Subcutaneous adipose tissue (tissue), 4 donors: Measurements from ENCODE around the gene PIH1D1. TPM values are rescaled to one million over a fixed set of nuclear protein-coding genes. Genes with fewer than 3 reads are reported as not detected.

Experiments
- CTCF ChIP-seq: fragments of 450-650 bp; IDR thresholded peaks from one replicate; pipeline ENCODE4 v1.5.1; 2016; ENCODE audit warnings: low read depth, mild to moderate bottlenecking, control low read depth, antibody characterized with exemption, moderate library complexity
- total RNA-seq, 4 donors: library from RNA; depleted of rRNA; stranded (reverse); fragments of >200 nt; gene quantifications; one replicate each; pipeline ENCODE4 v1.1.0, GENCODE V29; 2016

Gene PIH1D1
- total RNA-seq, 4 donors from 2014 or later = 53.3 to 99.7 (median 83.2) TPM

DNA sequence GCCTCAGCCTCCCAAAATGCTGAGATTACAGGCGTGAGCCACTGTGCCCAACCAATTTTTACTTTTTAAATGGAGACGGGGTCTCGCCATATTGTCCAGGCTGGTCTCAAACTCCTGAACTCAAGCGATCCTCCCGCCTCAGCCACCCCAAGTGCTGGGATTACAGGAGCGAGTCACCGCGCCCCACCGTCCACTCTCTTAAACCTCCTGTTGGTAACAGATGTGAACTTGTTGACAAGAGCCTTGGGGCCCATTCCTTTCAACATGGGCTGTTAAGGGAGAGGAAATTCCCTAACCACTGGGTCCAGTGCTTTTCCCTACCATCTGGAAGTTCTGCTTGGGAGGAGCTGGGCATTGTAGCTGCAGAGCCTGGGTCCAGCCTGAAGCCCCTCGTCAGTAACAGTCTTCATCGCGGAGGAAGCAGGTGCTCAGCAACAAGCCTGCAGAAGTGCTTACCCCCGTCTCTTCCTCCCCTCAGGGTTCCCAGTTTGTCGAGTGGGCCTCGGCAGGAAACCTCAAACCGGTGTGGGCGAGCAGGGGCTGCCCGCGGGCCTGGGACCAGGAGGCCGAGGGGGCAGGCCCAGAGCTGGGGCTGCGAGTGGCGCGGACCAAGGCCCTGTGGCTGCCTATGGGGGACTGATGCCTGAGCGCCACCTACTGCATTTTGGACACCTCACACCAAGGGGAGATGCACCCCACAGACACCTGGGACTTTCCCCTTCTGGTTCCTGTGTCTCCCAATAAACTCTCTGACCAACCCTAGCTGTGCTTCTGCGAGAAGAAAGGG lies 18.4 kb upstream of the PIH1D1 start:
- TF ChIP-seq CTCF = no peak

DNA sequence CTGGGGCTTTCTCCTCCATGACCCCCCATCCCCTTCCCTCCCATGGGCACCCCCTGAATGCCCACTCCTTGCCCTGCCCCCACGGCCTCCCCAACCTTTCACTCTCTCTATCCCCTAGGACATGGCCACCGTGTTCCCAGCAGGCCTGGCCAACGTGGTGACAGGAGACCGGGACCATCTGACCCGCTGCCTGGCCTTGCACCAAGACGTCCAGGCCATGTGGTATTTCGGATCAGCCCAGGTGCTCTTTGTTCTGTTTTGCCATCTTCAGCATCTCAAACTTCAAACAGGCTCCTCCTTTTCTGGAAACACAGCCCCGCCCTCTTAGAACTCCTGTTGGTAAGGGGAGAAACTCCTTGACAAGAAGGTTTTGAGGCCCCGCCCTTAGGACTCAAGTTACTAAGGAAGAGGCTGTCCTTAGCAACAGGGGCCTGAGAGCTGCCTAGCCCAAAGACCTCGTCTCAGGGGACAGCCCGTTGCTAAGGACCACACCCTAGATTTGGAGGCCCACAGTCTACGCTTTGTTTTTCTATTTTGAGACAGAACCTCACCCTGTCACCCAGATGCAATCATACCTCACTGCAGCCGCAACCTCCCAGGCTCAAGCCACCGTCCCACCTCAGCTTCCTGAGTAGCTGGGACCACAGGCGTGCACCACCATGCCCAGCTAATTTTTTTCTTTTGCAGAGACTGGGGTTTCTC lies 17.3 kb upstream of the PIH1D1 start:
- no peak for TF ChIP-seq CTCF

- TF ChIP-seq CTCF = no peak
These were observed 16.6 kb upstream of the PIH1D1 start for GRCh38 chr19:49468199-49468598.

DNA sequence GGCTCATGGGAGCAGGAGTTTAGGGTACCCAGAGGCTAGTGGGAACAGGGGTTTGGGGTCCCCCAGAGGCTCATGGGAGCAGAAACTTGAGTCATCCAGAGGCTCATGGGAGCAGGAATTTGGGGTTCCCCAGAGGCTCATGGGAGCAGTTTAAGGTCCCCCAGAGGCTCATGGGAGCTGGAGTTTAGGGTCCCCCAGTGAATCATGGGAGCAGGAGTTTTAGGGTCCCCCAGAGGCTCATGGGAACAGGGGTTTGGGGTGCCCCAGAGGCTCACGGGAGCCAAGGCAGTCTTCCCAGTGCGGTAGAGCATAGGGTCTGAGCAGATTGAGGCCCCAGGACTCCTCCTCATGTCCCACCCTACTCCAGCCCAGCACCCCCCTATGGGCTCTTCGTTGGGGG lies 13.8 kb upstream of the PIH1D1 start:
- TF ChIP-seq CTCF = no peak

DNA sequence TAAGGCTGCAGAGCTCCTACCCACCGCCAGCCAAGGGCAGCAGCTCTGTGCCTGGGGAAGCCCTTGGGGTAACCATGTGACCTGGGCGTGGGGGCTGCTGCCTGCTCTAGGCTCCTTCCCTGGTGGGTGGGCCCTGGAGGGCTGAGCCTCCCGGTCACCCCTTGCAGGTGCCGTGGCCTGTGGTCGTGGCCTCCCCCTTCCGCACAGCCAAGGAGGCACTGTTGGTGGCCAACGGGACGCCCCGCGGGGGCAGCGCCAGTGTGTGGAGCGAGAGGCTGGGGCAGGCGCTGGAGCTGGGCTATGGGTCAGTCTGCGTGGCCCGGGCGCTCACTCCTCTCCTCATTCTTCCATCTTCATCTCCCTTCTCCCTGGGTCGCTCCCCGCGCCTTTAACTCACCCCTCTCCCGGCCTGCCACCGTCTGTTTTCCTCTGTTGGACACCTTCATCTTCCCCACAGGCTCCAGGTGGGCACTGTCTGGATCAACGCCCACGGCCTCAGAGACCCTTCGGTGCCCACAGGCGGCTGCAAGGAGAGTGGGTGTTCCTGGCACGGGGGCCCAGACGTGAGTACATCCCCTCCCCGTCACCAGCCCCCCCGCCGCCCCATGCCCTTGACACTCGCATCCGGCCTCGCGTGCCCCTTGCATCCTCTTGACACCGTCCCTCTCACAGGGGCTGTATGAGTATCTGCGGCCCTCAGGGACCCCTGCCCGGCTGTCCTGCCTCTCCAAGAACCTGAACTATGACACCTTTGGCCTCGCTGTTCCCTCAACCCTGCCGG lies 12.5 kb upstream of the PIH1D1 start:
- TF ChIP-seq CTCF = no peak

GRCh38 chr19:49462492-49462891 lies 10.9 kb upstream of the PIH1D1 start:
- no peak for TF ChIP-seq CTCF

DNA sequence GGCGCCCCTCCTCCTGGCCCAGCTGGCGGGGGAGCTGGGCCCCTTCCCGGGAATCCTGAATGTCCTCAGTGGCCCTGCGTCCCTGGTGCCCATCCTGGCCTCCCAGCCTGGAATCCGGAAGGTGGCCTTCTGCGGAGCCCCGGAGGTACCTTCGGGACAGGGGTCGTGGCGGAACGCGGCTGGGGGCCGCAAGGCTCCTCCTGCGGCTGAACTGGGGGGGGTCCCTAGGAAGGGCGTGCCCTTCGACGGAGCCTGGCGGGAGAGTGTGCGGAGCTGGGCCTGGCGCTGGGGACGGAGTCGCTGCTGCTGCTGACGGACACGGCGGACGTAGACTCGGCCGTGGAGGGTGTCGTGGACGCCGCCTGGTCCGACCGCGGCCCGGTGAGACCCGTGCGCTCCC lies 10.0 kb upstream of the PIH1D1 start:
- no peak for TF ChIP-seq CTCF
